SU-DHL-6 (cell line): ENCODE data around the gene MS4A5.

Experiments used
- H2AFZ ChIP-seq: fragments of 200-600 bp; sonication (generic); 2 replicates; pipeline ENCODE4 v1.6.1; 2014; ENCODE audit warnings: low read depth, mild to moderate bottlenecking, moderate library complexity, mixed read lengths, antibody characterized with exemption, low read length; ENCODE audit not compliant: severe bottlenecking
- H3F3A ChIP-seq: fragments of 200-600 bp; shearing (Covaris generic); 2 replicates; pipeline ENCODE4 v1.6.0; 2016; ENCODE audit warnings: antibody characterized with exemption, mild to moderate bottlenecking; ENCODE audit not compliant: insufficient read depth
- H3K27ac ChIP-seq: fragments of 200-600 bp; sonication (generic); 2 replicates; pipeline ENCODE4 v1.5.1; 2016; ENCODE audit warnings: low read depth, mild to moderate bottlenecking, low read length, moderate library complexity, mixed read lengths
- H3K27me3 ChIP-seq: fragments of 200-600 bp; sonication (generic), shearing (Covaris generic); 2 replicates; pipeline ENCODE4 v1.6.0; 2014; ENCODE audit warnings: mild to moderate bottlenecking, low read length
- H3K36me3 ChIP-seq: fragments of 200-600 bp; sonication (generic); 2 replicates; pipeline ENCODE4 v1.6.1; 2014; ENCODE audit warnings: mild to moderate bottlenecking, low read length, mixed read lengths
- H3K4me2 ChIP-seq: fragments of 300-600, 200-600 bp; shearing (Covaris generic), sonication (generic); 2 replicates; pipeline ENCODE4 v1.6.0; 2014; ENCODE audit warnings: low read length, low read depth, mild to moderate bottlenecking; ENCODE audit not compliant: poor library complexity, severe bottlenecking
- H3K4me3 ChIP-seq: fragments of 200-600 bp; sonication (generic); 2 replicates; pipeline ENCODE4 v1.5.1; 2014; ENCODE audit warnings: antibody characterized with exemption, low read length, mild to moderate bottlenecking, mixed read lengths; ENCODE audit not compliant: insufficient read depth, poor library complexity, severe bottlenecking
- H3K79me2 ChIP-seq: fragments of 200-600 bp; sonication (generic); 2 replicates; pipeline ENCODE4 v1.6.1; 2014; ENCODE audit warnings: mild to moderate bottlenecking, low read length, moderate library complexity; ENCODE audit not compliant: insufficient read depth
- H3K9ac ChIP-seq: fragments of 200-600 bp; sonication (generic); 2 replicates; pipeline ENCODE4 v1.7.0; 2014; ENCODE audit warnings: mild to moderate bottlenecking, low read length
- H3K9me2 ChIP-seq: fragments of 200-600 bp; sonication (generic); replicated peaks from 2 replicates; pipeline ENCODE4 v1.6.1; 2014; ENCODE audit warnings: low read length; ENCODE audit not compliant: insufficient read depth
- H3K9me3 ChIP-seq: fragments of 200-600 bp; sonication (generic); 2 replicates; pipeline ENCODE4 v1.6.1; 2014; ENCODE audit warnings: low read length, mixed read lengths; ENCODE audit not compliant: insufficient read depth
- H4K20me1 ChIP-seq: fragments of 200-600 bp; sonication (generic); 2 replicates; pipeline ENCODE4 v1.6.1; 2014; ENCODE audit warnings: low read depth, mild to moderate bottlenecking, antibody characterized with exemption, low read length, moderate library complexity, mixed read lengths
- EZH2phosphoT487 ChIP-seq: fragments of 200-600 bp; sonication (generic), shearing (Covaris generic); conservative IDR thresholded peaks from 2 replicates; pipeline ENCODE4 v1.6.1; 2018; ENCODE audit warnings: mild to moderate bottlenecking, antibody characterized with exemption, low read length, moderate library complexity, mixed read lengths
- TF ChIP-seq, protein P1 (sequence below): fragments of 200-600 bp; sonication (generic); IDR thresholded peaks from one replicate; pipeline ENCODE4 v1.5.1; 2017; ENCODE audit warnings: antibody characterized with exemption, mild to moderate bottlenecking, low read length, moderate library complexity; ENCODE audit not compliant: insufficient read depth, poor library complexity, severe bottlenecking

Gene MS4A5

GRCh38 chr11:60493454-60493853 lies 64.1 kb downstream of the MS4A5 start:
- TF ChIP-seq, protein P1, sequence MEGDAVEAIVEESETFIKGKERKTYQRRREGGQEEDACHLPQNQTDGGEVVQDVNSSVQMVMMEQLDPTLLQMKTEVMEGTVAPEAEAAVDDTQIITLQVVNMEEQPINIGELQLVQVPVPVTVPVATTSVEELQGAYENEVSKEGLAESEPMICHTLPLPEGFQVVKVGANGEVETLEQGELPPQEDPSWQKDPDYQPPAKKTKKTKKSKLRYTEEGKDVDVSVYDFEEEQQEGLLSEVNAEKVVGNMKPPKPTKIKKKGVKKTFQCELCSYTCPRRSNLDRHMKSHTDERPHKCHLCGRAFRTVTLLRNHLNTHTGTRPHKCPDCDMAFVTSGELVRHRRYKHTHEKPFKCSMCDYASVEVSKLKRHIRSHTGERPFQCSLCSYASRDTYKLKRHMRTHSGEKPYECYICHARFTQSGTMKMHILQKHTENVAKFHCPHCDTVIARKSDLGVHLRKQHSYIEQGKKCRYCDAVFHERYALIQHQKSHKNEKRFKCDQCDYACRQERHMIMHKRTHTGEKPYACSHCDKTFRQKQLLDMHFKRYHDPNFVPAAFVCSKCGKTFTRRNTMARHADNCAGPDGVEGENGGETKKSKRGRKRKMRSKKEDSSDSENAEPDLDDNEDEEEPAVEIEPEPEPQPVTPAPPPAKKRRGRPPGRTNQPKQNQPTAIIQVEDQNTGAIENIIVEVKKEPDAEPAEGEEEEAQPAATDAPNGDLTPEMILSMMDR = no peak
- no peak for TF ChIP-seq EZH2phosphoT487
- H3K4me2 ChIP-seq = no peak overlapping the region
- H3K79me2 ChIP-seq = no peaks in the 10 kb centered on the region
- no peaks in the 10 kb centered on the region for H3K9me2 ChIP-seq
- H2AFZ ChIP-seq = no peak overlapping the region
- no peaks in the 10 kb centered on the region for H3K27me3 ChIP-seq
- H3F3A ChIP-seq = peaks cover 10% of the 10 kb centered on the region
- no peak overlapping the region for H3K9ac ChIP-seq
- H3K9me3 ChIP-seq = no peaks in the 10 kb centered on the region
- H3K4me3 ChIP-seq = no peak overlapping the region
- no peak overlapping the region for H3K27ac ChIP-seq
- H4K20me1 ChIP-seq = no peaks in the 10 kb centered on the region
- no peaks in the 10 kb centered on the region for H3K36me3 ChIP-seq
